LoVo (cell line): Measurements from ENCODE around the gene MPG.

Experiments
- DNase-seq: peaks from one replicate; pipeline ENCODE4 v3.0.0-alpha.2; 2016; ENCODE audit warnings: low spot score

Gene MPG

DNA sequence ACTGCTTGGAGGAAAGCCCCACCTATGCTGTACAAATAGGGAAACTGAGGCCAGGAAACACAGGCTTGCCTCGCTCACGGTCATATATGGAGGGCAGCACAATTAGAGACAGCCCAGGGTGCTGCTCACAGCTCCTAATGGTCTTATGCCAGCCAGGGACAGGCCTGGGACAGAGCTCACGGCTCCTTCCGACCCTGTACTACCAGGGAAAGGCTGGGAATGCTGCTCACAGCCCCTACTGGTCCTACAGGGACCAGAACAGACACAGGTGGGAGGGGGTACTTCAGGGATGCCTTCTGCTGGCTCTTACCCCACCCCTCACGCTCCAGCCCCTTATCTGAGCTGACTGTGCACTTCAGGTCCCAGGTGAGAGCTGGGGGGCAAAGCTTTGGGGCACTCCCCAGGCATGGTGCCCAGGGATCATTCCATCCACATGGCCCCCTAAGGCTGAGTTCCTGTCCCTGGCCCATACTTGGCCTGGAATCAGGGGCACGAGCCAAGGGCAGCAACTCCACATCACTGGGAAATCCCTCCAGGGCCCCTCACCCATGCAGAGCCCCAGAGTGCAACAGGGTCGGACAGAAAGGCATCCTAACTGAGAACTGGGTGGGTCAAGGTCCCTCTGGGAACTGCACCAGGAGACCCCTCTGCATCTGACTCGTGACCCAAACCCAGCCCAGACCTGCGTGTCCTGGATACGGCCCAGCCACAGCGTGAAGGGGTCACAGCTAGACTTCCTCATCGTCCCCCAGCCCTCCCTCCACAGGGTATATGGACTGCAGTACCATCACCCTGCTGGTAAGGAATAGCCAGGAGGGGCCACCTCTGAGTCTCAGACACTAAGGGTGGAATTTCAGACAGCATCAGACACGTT, 11.5 kb upstream of the MPG start:
- no peak for DNase-seq

DNA sequence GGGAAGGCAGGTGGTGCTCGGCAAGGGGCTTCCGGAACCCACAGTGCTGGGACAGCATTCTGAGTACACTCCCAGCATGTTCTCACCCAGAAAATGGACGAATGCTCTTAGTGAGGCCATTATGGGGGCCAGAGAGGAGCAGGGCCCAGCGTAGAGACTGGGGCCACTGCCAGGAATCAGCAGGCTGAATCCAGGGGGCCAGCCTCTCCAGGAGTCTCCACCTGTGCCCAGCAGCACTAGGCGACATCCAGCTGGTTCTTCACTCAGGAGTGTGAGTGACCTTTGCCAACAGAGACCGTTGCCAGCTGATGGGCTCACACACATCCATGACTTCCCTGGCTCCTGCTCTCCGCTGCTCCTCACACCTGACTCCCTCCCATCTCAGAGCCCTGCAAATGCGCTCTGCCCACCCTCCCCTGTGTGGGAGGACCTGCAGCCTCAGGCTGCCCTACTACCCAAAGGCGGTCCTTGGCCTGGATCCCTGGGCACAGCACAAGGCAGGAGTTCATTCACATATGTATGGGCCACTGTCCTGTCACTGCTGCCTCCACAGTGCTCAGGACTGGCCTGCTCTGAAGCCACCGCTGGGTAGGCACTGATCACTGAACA, 10.7 kb upstream of the MPG start:
- DNase-seq = no peak

DNA sequence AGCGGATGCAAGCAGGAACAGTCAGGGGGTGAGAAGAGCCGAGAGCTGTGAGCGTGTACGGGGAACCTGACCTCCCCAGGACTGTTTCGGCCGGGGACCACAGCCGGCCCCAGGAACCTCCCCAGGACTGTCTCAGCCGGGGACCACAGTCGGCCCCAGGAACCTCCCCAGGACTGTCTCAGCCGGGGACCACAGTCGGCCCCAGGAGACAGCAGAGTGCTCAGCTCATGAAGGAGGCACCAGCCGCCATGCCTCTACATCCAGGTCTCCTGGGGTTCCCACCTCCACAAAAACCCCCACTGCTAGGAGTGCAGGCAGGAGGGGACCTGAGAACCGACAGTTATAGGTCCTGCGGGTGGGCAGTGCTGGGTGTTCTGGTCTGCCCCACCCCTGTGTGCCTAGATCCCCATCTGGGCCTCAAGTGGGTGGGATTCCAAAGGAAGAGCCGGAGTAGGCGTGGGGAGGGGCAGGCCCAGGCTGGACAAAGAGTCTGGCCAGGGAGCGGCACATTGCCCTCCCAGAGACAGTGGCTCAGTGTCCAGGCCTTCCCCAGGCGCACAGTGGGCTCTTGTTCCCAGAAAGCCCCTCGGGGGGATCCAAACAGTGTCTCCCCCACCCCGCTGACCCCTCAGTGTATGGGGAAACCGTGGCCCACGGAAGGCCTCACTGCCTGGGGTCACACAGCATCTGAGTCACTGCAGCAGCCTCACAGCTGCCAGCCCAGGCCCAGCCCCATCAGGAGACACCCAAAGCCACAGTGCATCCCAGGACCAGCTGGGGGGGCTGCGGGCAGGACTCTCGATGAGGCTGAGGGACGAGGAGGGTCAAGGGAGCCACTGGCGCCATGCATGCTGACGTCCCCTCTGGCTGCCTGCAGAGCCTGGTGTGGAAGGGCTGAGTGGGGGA, 9.9 kb upstream of the MPG start:
- DNase-seq = no peak

DNA sequence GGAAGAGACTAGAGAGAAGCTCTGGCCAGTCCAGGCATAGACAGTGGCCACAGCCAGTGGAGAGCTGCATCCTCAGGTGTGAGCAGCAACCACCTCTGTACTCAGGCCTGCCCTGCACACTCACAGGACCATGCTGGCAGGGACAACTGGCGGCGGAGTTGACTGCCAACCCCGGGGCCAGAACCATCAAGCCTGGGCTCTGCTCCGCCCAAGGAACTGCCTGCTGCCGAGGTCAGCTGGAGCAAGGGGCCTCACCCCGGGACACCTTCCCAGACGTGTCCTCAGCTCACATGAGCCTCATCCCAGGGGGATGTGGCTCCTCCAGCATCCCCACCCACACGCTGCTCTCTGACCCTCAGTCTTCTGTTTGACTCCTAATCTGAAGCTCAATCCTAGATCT, 8.8 kb upstream of the MPG start:
- no peak for DNase-seq

DNA sequence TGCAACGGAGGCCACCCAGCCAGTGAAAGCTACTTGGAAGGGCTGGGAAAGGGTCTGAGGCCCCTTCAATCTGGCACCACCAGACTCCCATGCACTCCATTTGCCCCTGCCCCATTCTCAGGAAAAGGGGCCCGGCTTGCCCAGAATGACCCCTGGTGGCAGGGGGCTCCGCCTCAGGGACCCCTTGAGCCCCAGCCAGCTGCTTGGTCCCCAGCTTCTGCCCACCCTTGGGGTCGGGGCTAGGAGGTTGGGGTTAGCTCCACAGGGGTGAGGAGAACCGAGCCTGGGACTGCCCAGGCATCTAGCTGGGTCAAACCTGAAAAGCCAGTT, 6.8 kb upstream of the MPG start:
- no peak for DNase-seq

DNA sequence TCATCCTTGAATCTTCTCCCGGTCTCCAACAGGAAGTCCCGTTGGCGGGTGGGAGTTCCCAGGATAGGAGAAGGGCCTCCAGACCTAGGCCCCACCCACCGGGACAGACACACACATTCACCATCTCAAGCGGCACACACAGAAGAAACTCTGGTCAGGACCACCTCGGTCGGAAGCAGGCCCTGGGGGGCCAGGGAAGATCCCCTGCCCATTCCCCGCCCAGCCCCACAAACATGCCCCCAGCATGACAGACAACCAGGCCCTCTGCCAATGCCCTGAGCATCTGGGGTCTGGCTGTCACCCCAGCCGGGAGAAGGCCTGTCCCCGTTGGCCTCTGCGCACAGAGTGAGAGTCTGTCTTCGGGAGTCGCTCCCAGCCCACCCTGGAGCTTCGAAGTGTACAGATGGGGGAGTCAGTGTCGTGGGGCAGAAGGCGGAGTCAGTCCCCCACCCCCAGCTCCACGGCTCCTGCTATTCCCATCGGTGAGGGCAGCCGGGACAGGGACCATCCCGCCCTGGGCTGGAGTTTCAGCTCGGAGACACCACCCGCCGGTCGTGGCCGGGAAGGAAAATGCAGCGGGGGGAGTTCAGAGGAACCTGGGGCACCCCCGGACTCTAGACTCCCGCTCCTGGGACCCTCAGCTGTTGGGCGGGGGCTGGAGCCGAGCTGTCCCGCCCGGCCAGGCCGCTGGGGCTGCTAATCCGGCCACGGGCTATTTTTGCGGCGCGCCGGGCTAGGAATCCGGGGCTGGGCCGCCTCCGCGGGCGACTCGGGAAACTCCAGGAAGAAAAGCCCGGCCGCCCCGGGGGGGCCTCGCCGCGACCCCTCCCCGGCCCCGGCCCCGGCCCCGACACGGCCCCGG, 6.3 kb upstream of the MPG start:
- peak; percentile 85 for DNase-seq

DNA sequence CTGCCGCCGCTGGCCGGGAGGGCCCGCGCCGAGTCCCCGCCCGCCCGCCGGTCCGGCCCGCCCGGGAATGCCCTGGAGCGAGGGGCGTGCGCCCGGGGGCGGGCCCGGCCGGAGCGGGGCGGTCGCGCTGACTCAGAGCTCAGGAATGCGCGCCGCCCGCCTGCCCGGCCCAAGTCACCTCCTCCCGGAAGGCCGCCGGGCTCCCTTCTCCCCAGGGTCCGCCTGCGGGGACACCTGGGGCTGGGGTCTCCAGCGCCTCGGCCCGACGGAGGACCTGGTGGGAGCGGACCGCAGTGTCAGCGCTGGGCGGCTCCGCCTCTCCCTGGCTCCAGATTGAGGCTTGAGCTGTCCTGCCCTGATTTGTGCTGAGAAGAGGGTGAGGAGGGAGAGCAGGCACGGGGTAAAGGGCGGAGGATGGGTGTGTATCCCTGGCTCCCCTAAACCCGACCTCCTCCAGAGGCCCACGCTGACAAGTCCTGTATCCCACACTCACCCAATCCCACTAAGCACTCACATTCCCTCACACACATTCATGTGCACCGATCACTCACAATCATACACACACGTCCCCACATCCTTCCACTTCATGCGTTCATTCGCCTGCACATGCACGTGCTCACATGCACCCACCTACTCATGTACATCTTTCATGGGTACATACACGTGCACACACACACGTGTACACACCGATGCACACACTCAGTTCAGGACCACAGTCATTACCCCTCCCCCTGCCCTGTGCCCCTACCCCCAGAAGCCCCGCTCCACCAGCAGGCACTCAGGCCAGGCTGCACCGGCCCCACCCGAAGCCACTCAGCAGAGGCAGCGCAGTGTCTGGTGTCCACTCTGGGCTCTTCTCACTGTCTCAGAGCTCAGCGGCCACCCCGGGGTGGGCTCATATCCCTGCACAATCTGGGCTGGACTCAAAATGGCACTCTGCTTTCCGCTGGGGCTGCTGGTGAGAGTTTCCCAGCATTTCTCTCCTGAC, 5.2 kb upstream of the MPG start, which contains the start of gene RHBDF1:
Gene RHBDF1, minus strand, starts transcription at position 71 of the 988 bp plus-strand sequence. CDS start 7,616 bp downstream, outside the sequence.
- DNase-seq = peak; percentile 84

DNA sequence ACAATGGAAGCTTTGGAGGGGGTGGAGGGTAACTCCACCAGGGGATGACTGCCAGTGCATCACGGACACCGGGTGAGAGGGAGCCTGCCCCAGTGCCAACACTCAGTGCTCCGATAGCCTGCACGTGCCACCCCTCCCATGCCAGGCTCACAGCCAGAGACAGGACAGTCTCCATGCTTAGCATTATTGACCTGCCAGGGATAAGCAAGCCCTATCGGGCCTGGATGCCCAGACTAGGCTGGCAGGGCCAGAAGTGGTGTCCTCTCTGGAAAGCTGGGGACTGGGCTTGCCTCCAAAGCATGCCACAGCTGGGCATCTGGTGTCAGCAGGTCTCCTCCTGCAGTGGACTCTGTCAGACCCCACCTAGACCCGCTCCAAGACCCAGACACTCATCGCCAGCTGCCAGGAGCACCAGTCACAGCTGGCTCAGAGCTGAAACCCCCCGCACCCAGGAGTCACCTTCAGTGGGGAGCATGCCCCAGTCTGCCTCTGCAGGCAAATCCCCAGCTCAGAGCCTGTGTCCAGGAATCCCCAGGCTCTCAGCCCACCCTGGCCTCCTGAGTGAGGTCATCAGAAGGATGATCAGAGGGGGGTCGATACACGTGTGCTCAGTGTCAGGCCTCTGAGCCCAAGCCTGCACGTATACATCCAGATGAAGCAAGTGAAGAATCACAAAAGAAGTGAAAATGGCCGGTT, 3.8 kb upstream of the MPG start:
- no peak for DNase-seq

DNA sequence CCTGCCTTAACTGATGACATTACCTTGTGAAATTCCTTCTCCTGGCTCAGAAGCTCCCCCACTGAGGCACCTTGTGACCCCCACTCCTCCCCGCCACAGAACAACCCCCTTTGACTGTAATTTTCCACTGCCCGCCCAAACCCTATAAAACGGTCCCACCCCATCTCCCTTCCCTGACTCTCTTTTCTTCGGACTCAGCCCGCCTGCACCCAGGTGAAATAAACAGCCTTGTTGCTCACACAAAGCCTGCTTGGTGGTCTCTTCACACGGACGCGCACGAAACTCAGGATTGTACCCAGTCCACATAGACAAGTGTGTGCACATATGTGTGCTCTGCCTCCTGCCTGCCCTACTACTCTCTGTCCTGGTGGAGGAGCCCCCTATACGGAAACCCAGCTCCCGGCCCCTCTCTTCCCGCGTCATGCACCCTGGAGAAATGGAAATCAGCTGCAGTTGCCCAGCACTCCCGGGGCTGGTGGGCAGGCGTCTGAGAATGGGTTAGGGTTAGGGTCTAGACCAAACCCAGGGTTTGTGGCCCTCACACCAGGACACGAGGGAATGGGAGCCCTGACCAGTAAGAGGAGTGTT, 3.2 kb upstream of the MPG start:
- DNase-seq = no peak

DNA sequence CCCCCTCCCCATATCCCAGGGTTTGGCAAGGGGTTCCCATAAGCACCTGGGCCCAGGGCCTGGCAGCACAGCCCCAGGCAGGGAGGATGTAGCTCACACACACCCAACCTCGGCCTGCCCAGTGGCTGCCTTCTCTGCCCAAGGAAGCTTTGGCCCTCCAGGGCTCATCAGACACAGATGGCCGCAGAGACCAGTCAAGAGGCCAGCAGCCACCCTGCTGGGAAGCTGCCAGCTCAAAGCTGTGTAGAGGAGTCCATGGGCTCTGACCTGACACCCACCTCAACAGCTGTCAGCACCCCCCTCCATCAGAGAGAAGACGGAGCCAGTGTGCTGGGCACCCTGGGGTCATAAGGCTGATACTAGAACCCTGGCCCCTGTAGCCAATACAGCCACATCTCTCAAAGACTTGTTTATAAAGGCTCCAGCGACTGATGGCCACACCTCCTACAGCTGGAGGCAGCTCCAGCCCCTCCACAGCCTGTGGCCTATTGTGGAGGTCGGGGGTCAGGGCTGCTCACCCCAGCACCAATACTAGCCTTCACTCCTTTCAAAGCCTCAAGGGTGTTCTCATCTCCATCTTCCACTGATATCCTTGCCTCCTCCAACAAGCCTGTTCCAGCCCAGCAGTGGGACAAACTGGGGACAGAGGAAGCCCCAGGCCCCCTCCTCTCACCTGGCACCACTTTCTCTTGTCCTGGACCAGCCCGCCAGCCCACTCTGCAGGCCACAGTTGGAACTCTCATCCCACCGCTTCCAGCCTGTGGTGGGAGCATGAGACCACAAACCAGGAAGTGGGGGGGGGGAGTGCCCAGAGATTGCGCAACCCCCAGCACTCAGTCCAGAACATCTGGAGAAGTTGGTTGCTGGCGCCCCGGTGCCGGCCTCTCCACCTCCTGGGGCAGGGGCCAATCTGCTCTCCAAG, 2.2 kb upstream of the MPG start:
- DNase-seq = peak; percentile 24

DNA sequence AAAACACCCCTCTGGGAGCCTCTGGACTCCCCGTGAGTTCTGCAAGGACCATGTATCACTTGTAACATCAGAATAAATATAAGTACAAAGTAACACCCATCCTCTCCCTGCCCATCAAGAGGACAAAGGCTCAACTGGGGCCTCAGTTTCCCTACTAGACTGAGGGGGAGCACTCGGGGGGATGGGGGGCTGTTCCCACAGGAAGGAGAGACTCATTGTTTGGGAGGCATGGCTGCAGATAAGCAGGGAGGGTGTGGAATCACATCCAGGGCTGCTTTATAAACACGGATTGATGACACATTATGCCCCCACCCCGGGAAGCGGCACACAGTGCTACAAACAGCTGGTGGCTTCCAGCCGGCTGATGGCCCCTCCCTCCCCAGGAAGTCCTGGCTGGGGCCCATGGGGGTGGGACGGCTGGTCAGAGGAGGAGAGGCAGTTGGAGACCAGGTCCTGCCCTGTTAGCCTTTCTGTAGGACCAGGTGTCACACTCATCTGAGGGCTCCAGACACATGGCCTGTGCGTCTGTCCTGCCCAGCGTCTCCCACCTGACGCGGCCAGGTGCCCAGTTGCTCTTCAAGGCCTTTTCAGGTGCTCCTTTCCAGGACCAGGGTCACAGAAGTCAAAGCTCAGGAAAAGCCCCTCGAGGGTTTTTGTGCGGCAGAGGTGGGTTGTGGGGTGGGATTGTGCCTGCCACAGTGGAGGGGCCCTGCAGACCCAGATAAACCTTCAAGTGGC, 1.3 kb upstream of the MPG start:
- peak; percentile 63 for DNase-seq

DNA sequence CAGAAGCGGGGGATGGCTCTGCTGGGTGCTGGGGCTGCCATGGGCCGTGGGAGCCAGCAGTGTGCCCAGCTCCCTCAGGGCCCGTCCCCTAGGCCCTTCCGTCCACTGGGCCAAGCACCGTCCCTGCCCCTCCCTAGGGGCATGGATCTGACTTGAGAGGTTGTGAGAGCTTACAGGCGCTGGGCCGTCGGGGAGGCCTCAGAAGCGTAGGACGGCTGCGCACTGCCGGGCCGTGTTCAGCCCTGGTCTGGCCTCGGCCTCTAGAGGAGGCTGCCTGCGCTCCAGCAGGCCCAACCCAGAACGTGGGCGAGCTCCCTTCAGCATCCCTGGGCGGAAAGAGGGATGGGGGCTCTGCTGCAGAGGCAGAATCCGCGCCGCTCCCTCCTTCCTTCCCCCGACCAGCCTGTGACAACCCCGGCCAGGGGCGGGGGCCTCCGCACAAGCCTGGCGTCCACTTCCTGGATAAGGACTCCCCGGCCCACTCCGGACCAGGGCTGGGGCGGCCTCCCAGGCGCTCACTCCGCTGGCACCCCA, 685 bp upstream of the MPG start:
- peak; percentile 56 for DNase-seq

DNA sequence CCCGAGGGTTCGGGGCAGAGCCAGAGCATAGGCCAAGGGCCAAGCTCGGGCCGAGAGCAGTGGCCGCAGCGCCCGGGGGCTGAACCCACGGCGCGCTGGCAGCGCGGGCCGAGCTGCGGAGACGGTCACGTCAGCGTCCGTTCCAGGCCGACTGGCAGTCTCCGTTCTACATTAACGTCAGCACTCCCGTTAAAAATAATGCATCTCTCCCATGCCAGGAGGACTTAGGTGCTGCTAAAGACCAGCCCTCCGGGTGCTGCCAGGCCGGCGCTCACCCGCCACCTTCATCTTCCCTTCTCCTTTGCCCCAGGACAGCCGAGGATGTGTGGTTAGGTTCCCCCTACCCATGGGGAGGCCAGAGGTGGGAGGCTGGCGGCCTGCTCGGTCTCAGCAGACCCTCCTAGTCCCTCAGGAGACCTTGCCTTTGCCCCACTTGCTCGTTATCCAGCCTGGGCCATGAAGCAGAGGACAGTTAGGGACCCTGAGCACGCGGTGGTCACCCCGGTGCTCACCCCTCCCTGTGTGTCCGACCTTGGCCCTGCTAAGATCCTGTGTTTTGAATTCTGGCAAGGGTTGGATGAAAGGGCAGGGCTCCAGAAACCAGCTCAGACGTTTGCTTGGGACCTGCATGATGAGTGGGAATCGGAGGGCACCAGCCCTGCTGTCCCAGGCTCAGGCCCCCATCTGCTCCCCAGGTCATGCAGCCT, 572 bp downstream of the MPG start:
- DNase-seq = no peak

DNA sequence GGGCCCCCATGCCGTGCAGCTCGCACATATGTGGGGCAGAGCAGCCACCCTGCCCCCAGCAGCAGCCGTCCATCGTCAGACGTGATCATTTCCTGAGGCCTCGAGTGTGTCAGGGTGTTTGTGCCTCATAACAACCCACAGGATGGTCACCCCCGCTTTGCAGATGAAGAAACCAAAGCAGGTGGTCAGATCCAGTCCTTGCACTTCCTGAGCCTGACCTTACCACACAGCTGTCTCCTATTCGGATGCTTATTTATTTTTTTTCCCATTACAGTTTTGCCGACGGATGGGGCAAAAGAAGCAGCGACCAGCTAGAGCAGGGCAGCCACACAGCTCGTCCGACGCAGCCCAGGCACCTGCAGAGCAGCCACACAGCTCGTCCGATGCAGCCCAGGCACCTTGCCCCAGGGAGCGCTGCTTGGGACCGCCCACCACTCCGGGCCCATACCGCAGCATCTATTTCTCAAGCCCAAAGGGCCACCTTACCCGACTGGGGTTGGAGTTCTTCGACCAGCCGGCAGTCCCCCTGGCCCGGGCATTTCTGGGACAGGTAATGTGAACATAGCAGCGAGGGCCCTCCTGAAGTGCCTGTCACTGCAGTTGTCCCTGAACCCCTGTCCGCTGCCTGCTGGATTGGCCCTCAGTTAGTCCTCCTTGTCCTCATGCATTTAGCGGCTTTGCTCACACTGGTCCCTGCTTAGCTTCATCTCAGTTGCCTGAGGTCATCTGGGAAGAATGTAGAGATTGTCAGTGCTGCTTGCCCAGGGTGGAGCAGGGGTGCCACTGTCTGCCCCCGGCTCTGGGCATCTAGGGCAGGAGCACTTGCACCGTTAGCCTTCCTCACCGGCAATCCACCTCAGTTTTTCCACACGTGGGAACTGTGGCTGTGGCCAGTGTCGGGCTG, 1.4 kb downstream of the MPG start:
- DNase-seq = no peak

DNA sequence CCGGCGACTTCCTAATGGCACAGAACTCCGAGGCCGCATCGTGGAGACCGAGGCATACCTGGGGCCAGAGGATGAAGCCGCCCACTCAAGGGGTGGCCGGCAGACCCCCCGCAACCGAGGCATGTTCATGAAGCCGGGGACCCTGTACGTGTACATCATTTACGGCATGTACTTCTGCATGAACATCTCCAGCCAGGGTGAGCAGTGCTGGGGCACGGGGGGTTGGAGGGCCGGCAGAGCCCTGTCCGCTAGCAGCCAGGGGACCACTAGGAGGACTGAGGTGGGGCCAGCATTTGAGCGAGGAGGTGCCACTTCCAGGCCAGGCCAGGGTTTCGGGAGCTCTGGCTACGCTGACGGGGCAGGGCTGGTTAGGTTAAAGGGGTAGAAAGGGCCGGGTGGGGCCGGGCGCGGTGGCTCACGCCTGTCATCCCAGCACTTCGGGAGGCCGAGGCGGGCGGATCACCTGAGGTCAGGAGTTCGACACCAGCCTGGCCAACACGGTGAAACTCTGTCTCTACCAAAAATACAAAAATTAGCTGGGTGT, 5.1 kb downstream of the MPG start:
- DNase-seq = no peak
